B cell (primary cell): Measurements from ENCODE around the gene DNAJC8. TPM values are rescaled to one million over a fixed set of nuclear protein-coding genes. Genes with fewer than 3 reads are reported as not detected.
A peak's percentile ranks its signal among the peaks of the same experiment; 100 is the strongest.

ENCODE experiments used
- ATAC-seq: fragments of 200-7000 bp; cut with Tn5 transposase; one replicate; pipeline ENCODE4 v1.10.0; 2021; ENCODE audit warnings: low read depth, mild to moderate bottlenecking, moderate number of reproducible peaks, moderate library complexity
- CTCF ChIA-PET: fragments of 350-600 bp; sonication (Branson Sonifier 250); formaldehyde crosslinking; loops from one replicate; lab custom pipeline; 2021; ENCODE audit warnings: antibody characterized with exemption, inconsistent platforms; lab: Charles Lee
- POLR2A ChIA-PET: fragments of 350-600 bp; sonication (Branson Sonifier 250); formaldehyde crosslinking; loops from one replicate; lab custom pipeline; 2021; ENCODE audit warnings: antibody characterized with exemption; lab: Charles Lee
- DNase-seq: peaks from one replicate; pipeline ENCODE4 v3.0.0; 2013
- H2AFZ ChIP-seq: 2 replicates; pipeline ENCODE4 v1.6.1; 2012; ENCODE audit warnings: mild to moderate bottlenecking, low read depth, low read length; ENCODE audit not compliant: insufficient read depth, poor library complexity, severe bottlenecking
- H3K27ac ChIP-seq, 2 donors: 1 replicate in 1 of 2; 2 replicates in 1 of 2; pipeline ENCODE4 v1.5.1; 2012 to 2013; ENCODE audit warnings: low read length in 2 of 2, mild to moderate bottlenecking in 2 of 2, moderate library complexity in 1 of 2
- H3K27me3 ChIP-seq, 4 experiments: fragments of 200-600 bp in 1 of 4; sonication (generic) in 1 of 4; replicated peaks in 1 of 4; 1 replicate in 2 of 4; 2 replicates in 2 of 4; pipeline versions ENCODE4 v1.6.1 to v1.7.0; 2013 to 2016; ENCODE audit warnings: low read length in 3 of 4, mild to moderate bottlenecking in 2 of 4, mixed read lengths in 1 of 4, moderate library complexity in 1 of 4; ENCODE audit not compliant: insufficient read depth in 4 of 4, control insufficient read depth in 3 of 4; ENCODE audit errors: control extremely low read depth in 1 of 4
- H3K36me3 ChIP-seq, 2 experiments: replicated peaks in 1 of 2; 1 replicate in 1 of 2; 2 replicates in 1 of 2; pipeline versions ENCODE4 v1.6.1 to v1.7.1; 2013; ENCODE audit warnings: low read length in 1 of 2; ENCODE audit not compliant: insufficient read depth in 2 of 2, control insufficient read depth in 1 of 2; ENCODE audit errors: control extremely low read depth in 1 of 2, extremely low read depth in 1 of 2
- H3K4me1 ChIP-seq, 2 donors: fragments of 200-600 bp in 1 of 2; sonication (generic) in 1 of 2; 1 replicate in 1 of 2; 2 replicates in 1 of 2; pipeline versions ENCODE4 v1.5.1 to v1.6.1; 2013 to 2017; ENCODE audit warnings: low read length in 2 of 2; ENCODE audit not compliant: control insufficient read depth in 2 of 2, insufficient read depth in 2 of 2
- H3K4me2 ChIP-seq: replicated peaks from 2 replicates; pipeline ENCODE3; 2012; ENCODE audit warnings: mild to moderate bottlenecking, low read depth, low read length; ENCODE audit not compliant: poor library complexity, severe bottlenecking
- H3K4me3 ChIP-seq, 5 experiments: fragments of 200-600 bp in 1 of 5; sonication (generic) in 1 of 5; 1 replicate in 3 of 5; 2 replicates in 2 of 5; pipeline versions ENCODE4 v1.5.1 to v1.7.0; 2011 to 2016; ENCODE audit warnings: low read length in 4 of 5, mild to moderate bottlenecking in 4 of 5, low read depth in 2 of 5, control low read depth in 1 of 5, moderate library complexity in 1 of 5; ENCODE audit not compliant: insufficient read depth in 1 of 5; ENCODE audit errors: control extremely low read depth in 1 of 5, extremely low read depth in 1 of 5
- H3K79me2 ChIP-seq: fragments of 200-600 bp; sonication (generic); one replicate; pipeline ENCODE4 v1.6.0; 2016; ENCODE audit warnings: low read length; ENCODE audit not compliant: control insufficient read depth, insufficient read depth
- H3K9ac ChIP-seq: fragments of 200-600 bp; sonication (generic); 2 replicates; pipeline ENCODE4 v1.6.1; 2017; ENCODE audit warnings: mild to moderate bottlenecking, low read length, moderate library complexity
- H3K9me3 ChIP-seq, 3 donors: one replicate each; pipeline versions ENCODE4 v1.6.1 to v1.7.1; 2013; ENCODE audit warnings: low read length in 2 of 3; ENCODE audit not compliant: control insufficient read depth in 2 of 3, insufficient read depth in 1 of 3; ENCODE audit errors: control extremely low read depth in 1 of 3
- H4K20me1 ChIP-seq: 2 replicates; pipeline ENCODE4 v1.6.0; 2012; ENCODE audit warnings: mild to moderate bottlenecking, low read length; ENCODE audit not compliant: insufficient read depth, control insufficient read depth, poor library complexity, severe bottlenecking
- H3K27ac Mint-ChIP-seq: one replicate; pipeline ENCODE4 v1.8.0; 2021; ENCODE audit warnings: mixed read lengths
- H3K27me3 Mint-ChIP-seq: one replicate; pipeline ENCODE4 v1.8.0; 2021; ENCODE audit warnings: mixed read lengths
- H3K4me1 Mint-ChIP-seq: one replicate; pipeline ENCODE4 v1.8.0; 2021; ENCODE audit warnings: mixed read lengths
- H3K4me3 Mint-ChIP-seq: one replicate; pipeline ENCODE4 v1.8.0; 2021; ENCODE audit warnings: mixed read lengths
- H3K9me3 Mint-ChIP-seq: one replicate; pipeline ENCODE4 v1.8.0; 2022; ENCODE audit warnings: mixed read lengths; ENCODE audit not compliant: insufficient read depth
- CTCF ChIP-seq: fragments of 200-600 bp; IDR thresholded peaks from one replicate; pipeline ENCODE4 v1.8.0; 2022; ENCODE audit warnings: antibody characterized with exemption, mild to moderate bottlenecking
- EZH2 ChIP-seq: IDR thresholded peaks from 2 replicates; pipeline ENCODE4 v1.6.1; 2012; ENCODE audit warnings: borderline replicate concordance, low read depth, mild to moderate bottlenecking, moderate library complexity, low read length; ENCODE audit not compliant: insufficient read depth, poor library complexity, severe bottlenecking
- WGBS: methylation state at CpG from one replicate; pipeline ENCODE4 v1.1.5; 2013; ENCODE audit warnings: missing lambda C conversion rate; ENCODE audit not compliant: insufficient coverage; 5-methylcytosine and 5-hydroxymethylcytosine counted together
- intact Hi-C: fragments of 100-400 bp; cut with micrococcal nuclease; formaldehyde crosslinking; loops from one replicate; pipeline ENCODE4 v1.10.0; 2022
- polyA plus RNA-seq: library from polyadenylated mRNA; depleted of rRNA; stranded (reverse); fragments of >200 nt; gene quantifications from 2 replicates; pipeline ENCODE4 v1.2.3, GENCODE V29; 2012
- total RNA-seq, 2 donors: library from RNA; stranded (reverse); fragments of 120-200 nt in 1 of 2; gene quantifications; 1 replicate in 1 of 2; 2 replicates in 1 of 2; pipeline versions ENCODE4 v1.2.3 to v1.2.4, GENCODE V29; 2013 to 2022

The DNAJC8 gene
- total and polyA plus RNA-seq, 2 donors (not counting 1 experiment from before 2014, with no cell fraction given) = 26.3 to 74.6 TPM

- no peak for TF ChIP-seq CTCF
- no peak for TF ChIP-seq EZH2
- Histone ChIP-seq H3K9ac (no peak overlapping the region), H3K27ac (no peak overlapping the region), H3K4me1 (peaks cover 26 to 42% of the 10 kb centered on the region in 2 donors), H3K36me3 (peaks cover 4 to 10% of the 10 kb centered on the region in 2 experiments), H4K20me1 (no peaks in the 10 kb centered on the region), H3K79me2 (peaks cover 16% of the 10 kb centered on the region), H3K27me3 (no peaks in the 10 kb centered on the region), H3K4me2 (no peak overlapping the region), H3K9me3 (no peaks in the 10 kb centered on the region), H2AFZ (no peak overlapping the region), H3K4me3 (no peak overlapping the region)
- no peak overlapping the region for H3K4me3 Mint-ChIP-seq
- ChIA-PET POLR2A (no interaction called here), CTCF (no interaction called here)
- intact Hi-C loops = loop anchor here (10.0 kb wide), 1 partner anchor 405 kb away; the partner anchor contains the start of genes RNU11 and TAF12
- no peak for DNase-seq
- ATAC-seq = no peak
- WGBS = 100% methylated on average over 4 of the region's 4 CpGs
- no peaks in the 10 kb centered on the region for H3K27me3 Mint-ChIP-seq
- H3K9me3 Mint-ChIP-seq = no peaks in the 10 kb centered on the region
- H3K27ac Mint-ChIP-seq = no peak overlapping the region
- peaks cover 24% of the 10 kb centered on the region for H3K4me1 Mint-ChIP-seq
These were observed 7.2 kb upstream of the DNAJC8 start for GRCh38 chr1:28240024-28240423.

- no peak overlapping the region for H3K4me3 ChIP-seq
- Mint-ChIP-seq H3K27me3 (no peaks in the 10 kb centered on the region), H3K4me1 (peaks cover 17% of the 10 kb centered on the region), H3K4me3 (no peak overlapping the region), H3K9me3 (no peaks in the 10 kb centered on the region), H3K27ac (no peak overlapping the region)
- H4K20me1 ChIP-seq = no peaks in the 10 kb centered on the region
- H2AFZ ChIP-seq = no peak overlapping the region
- no CpG with 5 or more reads among the region's 2 CpGs for WGBS
- H3K9ac ChIP-seq = no peak overlapping the region
- H3K9me3 ChIP-seq = no peaks in the 10 kb centered on the region
- intact Hi-C loops = loop anchor here (10.0 kb wide), 1 partner anchor 404 kb away; the partner anchor contains the start of gene PPP1R8
- ChIA-PET POLR2A (interaction anchor here (0.6 kb wide), 1 partner anchor 7 kb away, joined by 3 read pairs; no protein-coding TSS in a partner anchor), CTCF (interaction anchor here (1.3 kb wide), 1 partner anchor 9 kb away, joined by 5 read pairs; no protein-coding TSS in a partner anchor)
- DNase-seq (no peak), ATAC-seq (no peak)
- H3K4me2 ChIP-seq = no peak overlapping the region
- no peaks in the 10 kb centered on the region for H3K27me3 ChIP-seq
- peaks cover 16 to 33% of the 10 kb centered on the region in 2 donors for H3K4me1 ChIP-seq
- H3K27ac ChIP-seq = peak overlapping the region in 1 of 2 donors; percentile 29
- peaks cover 21% of the 10 kb centered on the region for H3K79me2 ChIP-seq
- TF ChIP-seq CTCF (no peak), EZH2 (no peak)
- peaks cover 4 to 10% of the 10 kb centered on the region in 2 experiments for H3K36me3 ChIP-seq
These were observed 6.2 kb upstream of the DNAJC8 start for GRCh38 chr1:28239004-28239403.
